RWPE2 (cell line): ENCODE data around the gene STMP1.
"Not testable (repeated sequence)": the region's sequence is repeated elsewhere in the genome, so short reads cannot be mapped to it uniquely, and the experiment has no call there.

Experiments
- ATAC-seq: fragments of 200-7000 bp; cut with Tn5 transposase; 3 replicates; pipeline ENCODE4 v1.9.1; 2021; ENCODE audit warnings: low read depth
- DNase-seq: peaks from one replicate; pipeline ENCODE4 v3.0.0-alpha.2; 2020; ENCODE audit warnings: low spot score
- H3K27ac ChIP-seq: fragments of 450-650 bp; 2 replicates; pipeline ENCODE4 v1.5.1; 2017; ENCODE audit warnings: mild to moderate bottlenecking; ENCODE audit not compliant: poor library complexity, severe bottlenecking
- H3K27me3 ChIP-seq: fragments of 250-450 bp; sonication (Bioruptor Pico); 2 replicates; pipeline ENCODE4 v1.5.1; 2021; ENCODE audit warnings: mild to moderate bottlenecking, moderate library complexity; ENCODE audit not compliant: insufficient read depth, poor library complexity, severe bottlenecking
- H3K36me3 ChIP-seq: fragments of 250-450 bp; sonication (Bioruptor Pico); 2 replicates; pipeline ENCODE4 v1.5.1; 2020; ENCODE audit warnings: low read depth, mild to moderate bottlenecking, moderate library complexity
- H3K4me1 ChIP-seq: fragments of 250-450 bp; sonication (Bioruptor Pico); 2 replicates; pipeline ENCODE4 v1.5.1; 2021; ENCODE audit warnings: mild to moderate bottlenecking, moderate library complexity; ENCODE audit not compliant: insufficient read depth, poor library complexity, severe bottlenecking
- H3K4me3 ChIP-seq: fragments of 250-450 bp; sonication (Bioruptor Pico); 2 replicates; pipeline ENCODE4 v1.5.1; 2021; ENCODE audit warnings: mild to moderate bottlenecking, moderate library complexity; ENCODE audit not compliant: severe bottlenecking
- H3K9me3 ChIP-seq: fragments of 250-450 bp; sonication (Bioruptor Pico); 2 replicates; pipeline ENCODE4 v1.5.1; 2021; ENCODE audit warnings: mild to moderate bottlenecking, moderate library complexity; ENCODE audit not compliant: severe bottlenecking
- TF ChIP-seq, protein P1 (sequence below): fragments of 450-650 bp; IDR thresholded peaks from one replicate; pipeline ENCODE4 v1.5.1; 2017; ENCODE audit warnings: mild to moderate bottlenecking, moderate library complexity; ENCODE audit not compliant: poor library complexity, severe bottlenecking

STMP1 gene

DNA sequence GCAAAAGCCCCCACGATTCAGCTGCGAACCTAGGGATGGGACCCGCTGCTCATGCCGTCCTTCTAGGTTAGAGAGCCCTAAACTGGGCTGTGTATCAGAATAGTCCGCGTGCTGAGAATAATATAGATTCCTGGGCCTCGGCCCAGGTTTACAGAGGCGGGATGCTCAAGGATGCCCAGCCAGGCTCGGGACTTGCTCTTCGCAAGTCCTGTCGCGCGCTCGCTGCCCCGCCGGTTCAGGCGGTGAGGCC, 266 bp upstream of the STMP1 start:
- peaks cover 7% of the 10 kb centered on the region for H3K4me1 ChIP-seq
- H3K27me3 ChIP-seq: no peaks in the 10 kb centered on the region
- TF ChIP-seq, protein P1, sequence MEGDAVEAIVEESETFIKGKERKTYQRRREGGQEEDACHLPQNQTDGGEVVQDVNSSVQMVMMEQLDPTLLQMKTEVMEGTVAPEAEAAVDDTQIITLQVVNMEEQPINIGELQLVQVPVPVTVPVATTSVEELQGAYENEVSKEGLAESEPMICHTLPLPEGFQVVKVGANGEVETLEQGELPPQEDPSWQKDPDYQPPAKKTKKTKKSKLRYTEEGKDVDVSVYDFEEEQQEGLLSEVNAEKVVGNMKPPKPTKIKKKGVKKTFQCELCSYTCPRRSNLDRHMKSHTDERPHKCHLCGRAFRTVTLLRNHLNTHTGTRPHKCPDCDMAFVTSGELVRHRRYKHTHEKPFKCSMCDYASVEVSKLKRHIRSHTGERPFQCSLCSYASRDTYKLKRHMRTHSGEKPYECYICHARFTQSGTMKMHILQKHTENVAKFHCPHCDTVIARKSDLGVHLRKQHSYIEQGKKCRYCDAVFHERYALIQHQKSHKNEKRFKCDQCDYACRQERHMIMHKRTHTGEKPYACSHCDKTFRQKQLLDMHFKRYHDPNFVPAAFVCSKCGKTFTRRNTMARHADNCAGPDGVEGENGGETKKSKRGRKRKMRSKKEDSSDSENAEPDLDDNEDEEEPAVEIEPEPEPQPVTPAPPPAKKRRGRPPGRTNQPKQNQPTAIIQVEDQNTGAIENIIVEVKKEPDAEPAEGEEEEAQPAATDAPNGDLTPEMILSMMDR: peak; percentile 82
- DNase-seq: no peak
- H3K9me3 ChIP-seq: no peaks in the 10 kb centered on the region
- H3K27ac ChIP-seq: peak overlapping the region; percentile 85
- no peak for ATAC-seq
- peaks cover 9% of the 10 kb centered on the region; the same call in 1 of the 2 replicates for H3K36me3 ChIP-seq
- H3K4me3 ChIP-seq: peak overlapping the region; percentile 96

DNA sequence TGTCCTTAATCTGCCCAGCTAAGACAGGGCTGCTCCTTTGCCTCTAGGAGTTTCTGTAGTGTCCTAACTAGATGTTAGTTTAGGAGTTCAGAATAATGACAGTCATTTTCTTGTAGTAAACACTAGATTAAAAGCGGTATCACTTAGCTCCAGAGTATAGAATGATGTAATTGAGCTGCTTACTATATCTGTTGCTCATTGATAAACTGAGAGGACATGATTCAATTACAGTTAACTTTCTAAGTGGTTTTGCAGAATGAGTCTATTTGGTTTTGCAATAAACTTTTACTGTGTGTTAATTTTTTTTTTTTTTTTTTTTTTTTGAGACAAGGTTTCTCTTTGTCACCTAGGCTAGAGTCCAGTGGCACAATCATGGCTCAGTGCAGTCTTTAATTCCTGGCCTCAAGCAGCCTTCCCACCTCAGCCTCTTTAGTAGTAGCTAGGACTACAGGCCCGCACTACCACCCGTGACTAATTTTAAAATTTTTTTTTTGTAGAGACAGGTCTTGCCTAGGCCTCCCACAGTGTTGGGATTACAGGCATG, 1.8 kb downstream of the STMP1 start:
- peaks cover 7% of the 10 kb centered on the region for H3K4me1 ChIP-seq
- no peaks in the 10 kb centered on the region for H3K27me3 ChIP-seq
- no peak overlapping the region for H3K4me3 ChIP-seq
- peaks cover 9% of the 10 kb centered on the region; the same call in 1 of the 2 replicates for H3K36me3 ChIP-seq
- DNase-seq (no peak), ATAC-seq (no peak)
- TF ChIP-seq, protein P1: no peak
- H3K27ac ChIP-seq: peak overlapping the region; percentile 85
- H3K9me3 ChIP-seq: no peaks in the 10 kb centered on the region

DNA sequence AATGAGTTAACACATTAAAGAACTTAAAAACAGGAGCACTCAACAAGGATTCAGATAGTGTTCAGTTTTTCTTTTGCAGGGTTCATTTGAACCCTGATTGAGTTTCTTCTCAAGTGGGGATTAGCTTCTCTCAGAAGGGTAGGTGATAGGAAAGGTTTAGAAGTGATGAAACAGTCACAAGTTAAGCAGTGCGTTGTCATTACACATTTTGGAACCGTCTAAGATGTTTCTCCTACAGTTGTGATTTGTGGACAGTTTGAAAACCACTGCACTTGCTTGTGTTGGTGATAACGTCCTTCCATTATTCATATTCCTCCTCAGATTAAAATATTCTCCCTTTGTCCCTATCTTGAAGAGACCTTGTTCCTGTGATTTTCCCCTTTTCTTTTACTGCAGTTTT, 2.7 kb downstream of the STMP1 start:
- ATAC-seq (no peak), DNase-seq (no peak)
- TF ChIP-seq, protein P1: no peak
- peak overlapping the region; percentile 85 for H3K27ac ChIP-seq
- H3K36me3 ChIP-seq: peaks cover 9% of the 10 kb centered on the region; the same call in 1 of the 2 replicates
- no peak overlapping the region for H3K4me3 ChIP-seq
- no peaks in the 10 kb centered on the region for H3K9me3 ChIP-seq
- H3K27me3 ChIP-seq: no peaks in the 10 kb centered on the region
- H3K4me1 ChIP-seq: peaks cover 16% of the 10 kb centered on the region

DNA sequence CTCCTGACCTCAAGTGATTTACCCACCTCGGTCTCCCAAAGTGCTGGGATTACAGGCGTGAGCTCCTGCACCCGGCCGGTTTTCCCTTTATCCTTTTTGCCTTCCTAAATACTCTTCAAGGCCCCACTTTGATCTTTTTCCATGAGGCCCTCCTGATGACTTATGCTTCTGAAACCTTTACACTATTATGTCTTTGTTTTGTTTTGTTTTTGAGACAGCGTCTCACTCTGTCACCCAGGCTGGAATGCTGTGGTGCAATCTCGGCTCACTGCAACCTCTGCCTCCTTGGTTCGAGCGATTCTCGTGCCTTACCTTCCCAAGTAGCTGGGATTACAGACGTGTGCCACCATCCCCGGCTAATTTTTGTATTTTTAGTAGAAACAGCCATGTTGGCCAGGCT, 3.8 kb downstream of the STMP1 start:
- H3K9me3 ChIP-seq: no peaks in the 10 kb centered on the region
- H3K27ac ChIP-seq: no peak overlapping the region
- no peaks in the 10 kb centered on the region for H3K27me3 ChIP-seq
- H3K4me3 ChIP-seq: no peak overlapping the region
- no peak for ATAC-seq
- TF ChIP-seq, protein P1: no peak
- peaks cover 13% of the 10 kb centered on the region; the same call in 1 of the 2 replicates for H3K36me3 ChIP-seq
- no peak for DNase-seq
- peaks cover 27% of the 10 kb centered on the region for H3K4me1 ChIP-seq

DNA sequence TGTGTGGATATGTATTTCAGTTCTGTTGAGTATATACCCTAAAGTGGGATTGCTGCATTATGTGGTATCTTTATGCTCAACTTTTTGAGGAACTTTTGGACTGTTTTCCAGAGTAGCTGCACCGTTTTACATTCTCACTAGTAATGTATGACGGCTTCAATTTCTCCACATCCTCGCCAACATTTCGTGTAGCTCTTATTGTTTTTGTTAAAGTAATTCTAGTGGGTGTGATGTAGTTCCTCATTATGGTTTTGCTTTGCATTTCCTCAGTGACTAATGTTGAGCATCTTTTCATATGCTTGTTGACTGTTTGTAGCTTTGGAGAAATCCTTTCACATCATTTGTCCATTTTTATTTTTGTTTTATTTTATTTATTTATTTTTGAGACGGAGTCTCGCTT, 4.5 kb downstream of the STMP1 start:
- DNase-seq: no peak
- no peak overlapping the region for H3K27ac ChIP-seq
- H3K36me3 ChIP-seq: peaks cover 13% of the 10 kb centered on the region; the same call in 1 of the 2 replicates
- no peaks in the 10 kb centered on the region for H3K27me3 ChIP-seq
- H3K9me3 ChIP-seq: no peaks in the 10 kb centered on the region
- H3K4me1 ChIP-seq: peaks cover 30% of the 10 kb centered on the region
- TF ChIP-seq, protein P1: no peak
- no peak overlapping the region for H3K4me3 ChIP-seq
- ATAC-seq: no peak

DNA sequence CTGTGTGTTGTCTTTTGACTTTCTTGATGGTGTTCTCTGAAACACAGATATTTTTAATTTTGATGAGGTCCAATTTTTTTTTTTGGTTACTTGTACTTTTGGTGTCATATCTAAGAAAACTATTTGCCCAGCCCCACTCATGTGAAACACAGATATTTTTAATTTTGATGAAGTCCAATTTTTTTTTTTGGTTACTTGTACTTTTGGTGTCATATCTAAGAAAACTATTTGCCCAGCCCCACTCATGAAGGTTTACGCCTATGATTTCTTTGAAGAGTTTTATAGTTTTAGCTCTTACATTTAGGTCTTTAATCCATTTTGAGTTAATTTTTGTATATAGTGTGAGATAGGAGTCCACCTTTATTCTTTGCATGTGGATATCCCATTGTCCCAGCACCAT, 5.3 kb downstream of the STMP1 start:
- not testable (repeated sequence) for H3K27ac ChIP-seq, H3K4me3 ChIP-seq, DNase-seq, H3K27me3 ChIP-seq, ATAC-seq, H3K9me3 ChIP-seq
- H3K36me3 ChIP-seq: peaks cover 16% of the 10 kb centered on the region; the same call in 1 of the 2 replicates
- H3K4me1 ChIP-seq: peaks cover 34% of the 10 kb centered on the region

DNA sequence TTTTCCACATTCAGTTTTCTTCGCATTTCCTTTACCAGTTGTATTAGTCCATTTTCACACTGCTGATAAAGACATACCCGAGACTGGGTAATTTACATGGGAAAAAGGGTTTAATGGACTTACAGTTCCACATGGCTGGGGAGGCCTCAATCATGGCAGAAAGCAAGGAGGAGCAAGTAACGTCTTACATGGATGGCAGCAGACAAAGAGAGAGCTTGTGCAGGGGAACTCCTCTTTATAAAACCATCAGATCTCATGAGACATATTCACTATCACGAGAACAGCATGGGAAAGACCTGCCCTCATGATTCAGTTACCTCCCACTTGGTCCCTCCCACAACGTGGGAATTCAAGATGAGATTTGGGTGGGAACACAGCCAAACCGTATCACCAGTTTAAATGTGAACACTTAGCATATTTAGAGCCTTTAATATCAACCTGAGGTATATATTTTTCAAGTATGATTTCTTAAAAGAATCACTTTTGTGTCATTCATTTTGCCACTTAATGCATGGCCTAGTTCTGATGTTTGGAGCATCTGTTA, 6.6 kb downstream of the STMP1 start:
- H3K4me3 ChIP-seq, DNase-seq, ATAC-seq, H3K27me3 ChIP-seq, H3K9me3 ChIP-seq: not testable (repeated sequence)
- H3K27ac ChIP-seq: peak overlapping the region; percentile 79
- peaks cover 27% of the 10 kb centered on the region for H3K36me3 ChIP-seq
- H3K4me1 ChIP-seq: peaks cover 39% of the 10 kb centered on the region
